Mammary epithelial cell (primary cell): Measurements from ENCODE around the gene KIF6.

Source experiments
- EZH2 ChIP-seq: IDR thresholded peaks from 2 replicates; pipeline ENCODE4 v1.6.1; 2012; ENCODE audit warnings: low read length, inconsistent platforms, borderline replicate concordance
- TF ChIP-seq, protein P1 (sequence below), 2 donors: IDR thresholded peaks in 1 of 2; conservative IDR thresholded peaks in 1 of 2; 2 replicates each; pipeline ENCODE4 v1.5.1; 2011 to 2012; ENCODE audit warnings: inconsistent platforms in 2 of 2, low read length in 2 of 2, mild to moderate bottlenecking in 2 of 2, control low read depth in 1 of 2, low read depth in 1 of 2; ENCODE audit not compliant: insufficient read depth in 1 of 2; ENCODE audit errors: extremely low read depth in 1 of 2

GRCh38 chr6:39339096-39339867, 385.9 kb downstream of the KIF6 start:
- TF ChIP-seq, protein P1, sequence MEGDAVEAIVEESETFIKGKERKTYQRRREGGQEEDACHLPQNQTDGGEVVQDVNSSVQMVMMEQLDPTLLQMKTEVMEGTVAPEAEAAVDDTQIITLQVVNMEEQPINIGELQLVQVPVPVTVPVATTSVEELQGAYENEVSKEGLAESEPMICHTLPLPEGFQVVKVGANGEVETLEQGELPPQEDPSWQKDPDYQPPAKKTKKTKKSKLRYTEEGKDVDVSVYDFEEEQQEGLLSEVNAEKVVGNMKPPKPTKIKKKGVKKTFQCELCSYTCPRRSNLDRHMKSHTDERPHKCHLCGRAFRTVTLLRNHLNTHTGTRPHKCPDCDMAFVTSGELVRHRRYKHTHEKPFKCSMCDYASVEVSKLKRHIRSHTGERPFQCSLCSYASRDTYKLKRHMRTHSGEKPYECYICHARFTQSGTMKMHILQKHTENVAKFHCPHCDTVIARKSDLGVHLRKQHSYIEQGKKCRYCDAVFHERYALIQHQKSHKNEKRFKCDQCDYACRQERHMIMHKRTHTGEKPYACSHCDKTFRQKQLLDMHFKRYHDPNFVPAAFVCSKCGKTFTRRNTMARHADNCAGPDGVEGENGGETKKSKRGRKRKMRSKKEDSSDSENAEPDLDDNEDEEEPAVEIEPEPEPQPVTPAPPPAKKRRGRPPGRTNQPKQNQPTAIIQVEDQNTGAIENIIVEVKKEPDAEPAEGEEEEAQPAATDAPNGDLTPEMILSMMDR (conservative IDR thresholded peaks at IDR 0.05 in 1 of 2, IDR thresholded peaks at IDR 0.05 in 1 of 2; ENCODE audit: extremely low read depth in 1 of 2, insufficient read depth in 1 of 2, low read depth in 1 of 2, low read length in 2 of 2), result no peak
- TF ChIP-seq EZH2, result no peak
